H4 (cell line): ENCODE results near the gene TTC28. TPM values are rescaled to one million over a fixed set of nuclear protein-coding genes. Genes with fewer than 3 reads are reported as not detected.
"Not testable (repeated sequence)": the region's sequence is repeated elsewhere in the genome, so short reads cannot be mapped to it uniquely, and the experiment has no call there.

Experiments used
- DNase-seq: peaks from one replicate; pipeline ENCODE4 v3.0.0-alpha.2; 2015; ENCODE audit warnings: low spot score
- total RNA-seq: library from RNA; depleted of rRNA; stranded (reverse); fragments of >200 nt; shearing (Covaris generic); gene quantifications from 2 replicates; pipeline ENCODE4 v1.2.3, GENCODE V29; 2014; rRNA removed

TTC28 gene
- total RNA-seq, result under 0.01 and 0.23 TPM in 2 replicates

- not testable (repeated sequence) for DNase-seq
Measured at GRCh38 chr22:28679611-28680287, at the start of gene TTC28. Gene TTC28 (minus strand): TSS chr22:28679840. CDS start chr22:28679723, 117 bp downstream.

- DNase-seq, result no peak
Measured at GRCh38 chr22:28728621-28729313, 49.1 kb upstream of the TTC28 start.

GRCh38 chr22:28728002-28728401, 48.4 kb upstream of the TTC28 start:
- no peak for DNase-seq

- no peak for DNase-seq
Measured at GRCh38 chr22:28718044-28718443, 38.4 kb upstream of the TTC28 start.

- DNase-seq, result no peak
Measured at GRCh38 chr22:28716686-28717085, 37.0 kb upstream of the TTC28 start.

- no peak for DNase-seq
Measured at GRCh38 chr22:28715611-28716010, 36.0 kb upstream of the TTC28 start.

- DNase-seq, result no peak
Measured at GRCh38 chr22:28714043-28714628, 34.5 kb upstream of the TTC28 start.

GRCh38 chr22:28711820-28712777, 32.5 kb upstream of the TTC28 start:
- peak; percentile 82 for DNase-seq

GRCh38 chr22:28711341-28711740, 31.7 kb upstream of the TTC28 start:
- DNase-seq, result no peak

GRCh38 chr22:28710576-28711191, 31.0 kb upstream of the TTC28 start:
- peak; percentile 18 for DNase-seq

GRCh38 chr22:28710107-28710506, 30.5 kb upstream of the TTC28 start:
- DNase-seq, result no peak

- no peak for DNase-seq
Measured at GRCh38 chr22:28706845-28707244, 27.2 kb upstream of the TTC28 start.

- no peak for DNase-seq
Measured at GRCh38 chr22:28703436-28703835, 23.8 kb upstream of the TTC28 start.

- DNase-seq, result no peak
Measured at GRCh38 chr22:28702891-28703290, 23.3 kb upstream of the TTC28 start.

GRCh38 chr22:28693041-28693760, 13.6 kb upstream of the TTC28 start:
- DNase-seq, result not testable (repeated sequence)

- not testable (repeated sequence) for DNase-seq
Measured at GRCh38 chr22:28689796-28690195, 10.2 kb upstream of the TTC28 start.

- not testable (repeated sequence) for DNase-seq
Measured at GRCh38 chr22:28682966-28683365, 3.3 kb upstream of the TTC28 start.

- DNase-seq, result not testable (repeated sequence)
Measured at GRCh38 chr22:28680813-28681490, 1.3 kb upstream of the TTC28 start.

GRCh38 chr22:28678778-28679610, 646 bp downstream of the TTC28 start:
- not testable (repeated sequence) for DNase-seq
